GM21515 (cell line): Measurements from ENCODE around the gene TMPRSS13.

ENCODE experiments used
- ATAC-seq: cut with Tn5 transposase; IDR thresholded peaks from one replicate; pipeline ENCODE4 v1.9.1; 2021; ENCODE audit not compliant: unreplicated experiment

The TMPRSS13 gene

GRCh38 chr11:117914991-117915618, 14.1 kb downstream of the TMPRSS13 start:
- ATAC-seq: no peak

- no peak for ATAC-seq
These were observed 14.8 kb downstream of the TMPRSS13 start for GRCh38 chr11:117914398-117914761.

- ATAC-seq: no peak
These were observed 15.3 kb downstream of the TMPRSS13 start for GRCh38 chr11:117913736-117914397.

GRCh38 chr11:117912497-117912896, 16.7 kb downstream of the TMPRSS13 start:
- ATAC-seq: no peak

- ATAC-seq: no peak
These were observed 17.5 kb downstream of the TMPRSS13 start for GRCh38 chr11:117911694-117912093.

GRCh38 chr11:117910941-117911655, 18.1 kb downstream of the TMPRSS13 start:
- no peak for ATAC-seq

- ATAC-seq: no peak
These were observed 18.7 kb downstream of the TMPRSS13 start for GRCh38 chr11:117910525-117910924.

GRCh38 chr11:117909611-117910382, 19.4 kb downstream of the TMPRSS13 start:
- ATAC-seq: no peak

- no peak for ATAC-seq
These were observed 20.1 kb downstream of the TMPRSS13 start for GRCh38 chr11:117908959-117909610.

- ATAC-seq: no peak
These were observed 20.9 kb downstream of the TMPRSS13 start for GRCh38 chr11:117908109-117908895.

- ATAC-seq: peak; percentile 54
These were observed 21.7 kb downstream of the TMPRSS13 start for GRCh38 chr11:117907276-117908108.

GRCh38 chr11:117906710-117907109, 22.5 kb downstream of the TMPRSS13 start:
- ATAC-seq: no peak

- ATAC-seq: no peak
These were observed 23.1 kb downstream of the TMPRSS13 start for GRCh38 chr11:117906126-117906525.

GRCh38 chr11:117905524-117905923, 23.7 kb downstream of the TMPRSS13 start:
- no peak for ATAC-seq

- ATAC-seq: no peak
These were observed 25.5 kb downstream of the TMPRSS13 start for GRCh38 chr11:117903505-117904382.

GRCh38 chr11:117902001-117902845, 27.0 kb downstream of the TMPRSS13 start:
- ATAC-seq: no peak

- ATAC-seq: no peak
These were observed 27.6 kb downstream of the TMPRSS13 start for GRCh38 chr11:117901601-117902000.
